Epithelial cell of esophagus (primary cell): ENCODE results near the gene C12orf57.

Source experiments
- DNase-seq: peaks from one replicate; pipeline ENCODE4 v3.0.0; 2010; ENCODE audit warnings: low read depth
- H3K4me3 ChIP-seq: 2 replicates; pipeline ENCODE4 v1.5.1; 2011; ENCODE audit warnings: mild to moderate bottlenecking, low read length, control low read depth
- CTCF ChIP-seq: IDR thresholded peaks from 2 replicates; pipeline ENCODE4 v1.5.1; 2011; ENCODE audit warnings: low read depth, mild to moderate bottlenecking, low read length, control low read depth, inconsistent platforms; ENCODE audit not compliant: insufficient read depth; ENCODE audit errors: missing control alignments

Gene C12orf57

GRCh38 chr12:6952121-6952862 lies 8.5 kb downstream of the C12orf57 start:
- no peak for TF ChIP-seq CTCF
- no peak overlapping the region for H3K4me3 ChIP-seq
- DNase-seq, result no peak

GRCh38 chr12:6952863-6953441 lies 9.1 kb downstream of the C12orf57 start:
- DNase-seq, result no peak
- no peak overlapping the region for H3K4me3 ChIP-seq
- no peak for TF ChIP-seq CTCF

- H3K4me3 ChIP-seq, result no peak overlapping the region
- no peak for DNase-seq
- no peak for TF ChIP-seq CTCF
These were observed 9.9 kb downstream of the C12orf57 start for GRCh38 chr12:6953442-6954315.

GRCh38 chr12:6954316-6955107 lies 10.7 kb downstream of the C12orf57 start:
- no peak overlapping the region for H3K4me3 ChIP-seq
- no peak for DNase-seq
- no peak for TF ChIP-seq CTCF

- no peak overlapping the region for H3K4me3 ChIP-seq
These were observed 11.5 kb downstream of the C12orf57 start for GRCh38 chr12:6955108-6956020.

More at GRCh38 chr12:6955108-6956020, 11.5 kb downstream of the C12orf57 start:
- no peak for TF ChIP-seq CTCF
- DNase-seq, result no peak
